ENCODE results near the gene MAD1L1.

DNA sequence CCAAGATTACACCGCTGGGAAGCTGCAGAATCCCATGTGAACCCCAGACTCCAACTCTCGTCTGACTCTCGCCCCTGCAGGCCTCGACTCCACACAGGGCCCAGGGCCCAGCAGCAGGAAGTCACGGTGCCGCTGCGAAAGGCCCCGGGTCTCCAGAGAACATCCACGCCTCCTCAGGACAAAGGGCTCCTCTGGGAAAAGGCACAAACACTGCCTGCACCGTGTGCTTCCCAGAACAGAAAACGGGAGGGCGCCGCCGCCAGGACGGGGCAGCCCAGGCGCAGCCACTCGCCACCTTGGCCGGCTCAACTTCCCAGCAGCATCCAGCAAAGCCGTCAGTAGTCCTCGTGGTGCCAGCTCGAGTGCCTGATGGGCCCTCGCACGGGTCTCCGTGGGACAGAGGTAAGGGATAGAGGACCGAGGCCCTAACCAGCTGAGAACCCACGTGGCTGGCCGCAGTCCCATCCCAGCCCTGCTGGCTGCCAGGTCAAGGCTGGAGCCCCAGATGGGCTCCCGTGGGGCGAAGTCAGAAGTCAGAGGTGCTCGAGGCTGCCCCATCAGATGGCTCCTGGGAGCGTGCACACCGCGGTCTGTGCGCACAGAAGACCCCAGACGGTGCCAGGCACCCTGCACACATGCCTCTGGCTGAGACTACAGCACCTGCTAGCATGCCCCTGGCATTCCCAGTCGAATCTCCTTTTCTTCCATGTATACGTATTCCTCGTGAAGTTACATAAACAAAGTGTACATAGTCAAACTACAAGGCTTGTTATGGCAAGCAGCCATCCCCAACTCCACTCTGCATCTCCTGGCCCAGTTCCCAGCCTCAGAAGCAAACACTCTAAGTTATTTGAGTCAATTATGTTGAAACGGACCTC is 60.2 kb downstream of the MAD1L1 start:
- TF ChIP-seq POLR2A (IDR thresholded peaks at IDR 0.05; ENCODE audit: control extremely low read depth in 1 of 2, low read depth in 2 of 2, low read length in 2 of 2) (no peak), SP4 (IDR thresholded peaks at IDR 0.05; ENCODE audit: low read length) (no peak), ZNF274 (IDR thresholded peaks at IDR 0.05; ENCODE audit: borderline replicate concordance, extremely low read depth, low read length) (no peak), RBBP5 (IDR thresholded peaks at IDR 0.05; ENCODE audit: borderline replicate concordance, low read depth, low read length) (no peak), SP1 (IDR thresholded peaks at IDR 0.05; ENCODE audit: low read depth, low read length) (no peak), PHF8 (conservative IDR thresholded peaks at IDR 0.05; ENCODE audit: low read depth, low read length) (no peak)
- TF ChIP-seq, protein P1, sequence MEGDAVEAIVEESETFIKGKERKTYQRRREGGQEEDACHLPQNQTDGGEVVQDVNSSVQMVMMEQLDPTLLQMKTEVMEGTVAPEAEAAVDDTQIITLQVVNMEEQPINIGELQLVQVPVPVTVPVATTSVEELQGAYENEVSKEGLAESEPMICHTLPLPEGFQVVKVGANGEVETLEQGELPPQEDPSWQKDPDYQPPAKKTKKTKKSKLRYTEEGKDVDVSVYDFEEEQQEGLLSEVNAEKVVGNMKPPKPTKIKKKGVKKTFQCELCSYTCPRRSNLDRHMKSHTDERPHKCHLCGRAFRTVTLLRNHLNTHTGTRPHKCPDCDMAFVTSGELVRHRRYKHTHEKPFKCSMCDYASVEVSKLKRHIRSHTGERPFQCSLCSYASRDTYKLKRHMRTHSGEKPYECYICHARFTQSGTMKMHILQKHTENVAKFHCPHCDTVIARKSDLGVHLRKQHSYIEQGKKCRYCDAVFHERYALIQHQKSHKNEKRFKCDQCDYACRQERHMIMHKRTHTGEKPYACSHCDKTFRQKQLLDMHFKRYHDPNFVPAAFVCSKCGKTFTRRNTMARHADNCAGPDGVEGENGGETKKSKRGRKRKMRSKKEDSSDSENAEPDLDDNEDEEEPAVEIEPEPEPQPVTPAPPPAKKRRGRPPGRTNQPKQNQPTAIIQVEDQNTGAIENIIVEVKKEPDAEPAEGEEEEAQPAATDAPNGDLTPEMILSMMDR (IDR thresholded peaks at IDR 0.05; ENCODE audit: control extremely low read depth in 1 of 3, insufficient read depth in 1 of 3, low read depth in 1 of 3, low read length in 3 of 3), result no peak
- TF ChIP-seq, protein P2, sequence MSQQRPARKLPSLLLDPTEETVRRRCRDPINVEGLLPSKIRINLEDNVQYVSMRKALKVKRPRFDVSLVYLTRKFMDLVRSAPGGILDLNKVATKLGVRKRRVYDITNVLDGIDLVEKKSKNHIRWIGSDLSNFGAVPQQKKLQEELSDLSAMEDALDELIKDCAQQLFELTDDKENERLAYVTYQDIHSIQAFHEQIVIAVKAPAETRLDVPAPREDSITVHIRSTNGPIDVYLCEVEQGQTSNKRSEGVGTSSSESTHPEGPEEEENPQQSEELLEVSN (IDR thresholded peaks at IDR 0.05), result no peak
